NCI-H1436 treated with DMSO at 0.1 percent for 48 hours (cell line): ENCODE data around the gene RFX4.

Experiments
- DNase-seq: peaks from one replicate; lab custom pipeline; 2025; lab: John Stamatoyannopoulos, UW

RFX4 gene

DNA sequence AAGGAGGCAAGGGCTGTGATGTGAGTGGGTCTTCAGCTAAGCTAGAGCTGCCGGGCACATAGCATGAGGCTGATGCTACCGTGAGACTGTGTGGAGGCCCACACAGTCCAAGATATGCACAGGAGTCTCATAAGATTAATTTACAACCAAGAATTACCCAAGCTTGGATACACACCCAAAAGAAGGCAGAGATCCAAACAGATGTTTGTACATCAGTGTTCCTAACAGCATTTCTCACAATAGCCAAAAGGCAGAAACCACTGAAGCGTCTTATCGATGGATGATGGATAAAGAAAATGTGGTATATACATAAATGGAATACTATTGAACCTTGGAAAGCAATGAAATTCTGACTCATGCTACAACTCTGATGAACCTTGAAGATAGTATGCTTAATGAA, 150.9 kb downstream of the RFX4 start:
- no peak for DNase-seq

DNA sequence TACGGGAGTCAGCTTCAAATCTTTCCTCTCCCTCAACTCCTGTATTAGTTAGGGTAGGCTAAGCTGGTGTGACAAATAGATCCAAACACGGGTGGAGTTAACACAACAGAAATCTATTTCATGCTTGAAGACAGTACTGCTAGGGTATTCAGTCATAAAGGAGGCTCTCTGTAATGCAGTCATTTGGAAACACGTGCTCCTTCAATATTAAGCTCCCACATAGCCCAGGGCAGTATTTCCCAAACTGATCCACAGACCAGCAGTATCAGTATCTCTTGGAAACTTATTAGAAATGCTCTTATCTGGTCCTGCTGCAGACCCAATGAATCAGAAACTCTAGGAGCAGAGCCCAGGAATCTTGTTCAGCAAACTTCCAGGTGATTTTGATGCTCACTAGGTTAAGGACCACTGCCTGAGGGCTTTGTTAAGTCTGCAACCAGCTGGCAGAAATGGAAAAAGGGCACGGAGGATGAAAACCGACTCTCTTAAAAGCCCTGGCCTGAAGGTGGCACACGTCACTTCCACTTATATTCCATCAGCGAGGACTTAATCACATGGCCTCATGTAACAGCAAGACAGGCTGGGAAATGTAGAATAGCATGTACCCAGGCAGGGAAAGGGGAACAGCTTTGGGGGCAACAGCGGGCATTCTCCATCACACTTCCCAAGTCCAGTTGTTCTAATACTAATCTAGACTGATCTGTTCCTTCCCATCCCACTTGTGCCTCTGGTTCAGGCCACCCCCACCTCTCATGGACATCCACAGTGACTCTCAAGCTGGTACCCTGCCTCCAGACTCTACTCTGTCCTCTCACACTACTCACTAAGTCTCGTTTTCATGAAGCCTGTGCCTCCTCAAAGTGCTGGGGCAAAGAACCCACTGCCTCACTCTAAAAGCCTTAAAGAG, 153.5 kb downstream of the RFX4 start:
- no peak for DNase-seq

DNA sequence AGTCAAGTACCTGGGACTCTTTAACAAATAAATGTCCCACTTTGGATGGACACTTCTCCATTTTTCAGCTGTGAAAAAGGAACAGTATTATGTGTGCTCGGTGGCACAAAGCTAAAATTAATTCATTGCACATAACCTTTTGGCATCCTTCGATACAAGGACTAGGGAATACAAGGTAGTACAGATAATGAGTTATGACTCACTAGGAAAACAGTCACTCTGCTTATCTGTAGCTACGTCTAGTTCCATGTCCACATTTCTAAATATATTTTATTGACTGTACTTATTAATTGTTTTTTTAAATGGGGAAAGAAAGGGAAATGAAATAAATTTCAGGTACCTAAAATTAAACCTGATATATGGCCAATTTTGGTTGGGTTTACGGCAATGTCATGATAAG, 156.5 kb downstream of the RFX4 start:
- DNase-seq = no peak

DNA sequence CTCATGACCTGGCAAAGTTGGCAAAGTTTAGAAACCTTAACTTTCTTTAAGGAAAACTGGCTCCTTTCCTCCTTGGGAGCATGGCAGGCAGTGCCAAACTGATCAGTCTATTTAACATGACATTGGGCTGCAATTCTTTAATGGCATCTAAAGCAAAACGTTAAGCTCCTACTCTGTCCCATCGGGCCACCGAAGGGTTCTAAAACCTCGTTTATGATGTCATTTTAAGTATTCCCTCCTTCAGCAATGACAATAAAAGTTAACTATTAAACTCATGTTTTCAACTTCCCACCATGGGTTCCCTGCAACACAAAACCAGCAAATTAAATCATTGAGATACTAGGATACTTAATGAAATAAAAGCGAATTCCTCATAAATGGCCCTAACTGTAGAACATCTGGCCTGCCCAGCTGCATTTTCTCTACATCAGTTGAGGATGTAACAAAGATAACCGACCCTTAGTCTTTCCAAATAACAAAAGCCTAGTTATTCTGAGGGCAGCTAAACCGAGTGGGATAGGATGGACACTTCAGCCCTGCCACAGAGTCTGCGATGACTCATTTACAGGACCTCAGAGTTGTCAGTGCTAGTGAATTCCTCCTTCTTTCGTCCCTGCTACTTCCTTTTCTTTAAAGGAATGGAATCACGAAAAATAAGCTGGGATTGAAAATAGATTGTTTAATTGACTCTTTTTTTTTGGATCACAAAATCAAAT, 157.2 kb downstream of the RFX4 start:
- DNase-seq = no peak

DNA sequence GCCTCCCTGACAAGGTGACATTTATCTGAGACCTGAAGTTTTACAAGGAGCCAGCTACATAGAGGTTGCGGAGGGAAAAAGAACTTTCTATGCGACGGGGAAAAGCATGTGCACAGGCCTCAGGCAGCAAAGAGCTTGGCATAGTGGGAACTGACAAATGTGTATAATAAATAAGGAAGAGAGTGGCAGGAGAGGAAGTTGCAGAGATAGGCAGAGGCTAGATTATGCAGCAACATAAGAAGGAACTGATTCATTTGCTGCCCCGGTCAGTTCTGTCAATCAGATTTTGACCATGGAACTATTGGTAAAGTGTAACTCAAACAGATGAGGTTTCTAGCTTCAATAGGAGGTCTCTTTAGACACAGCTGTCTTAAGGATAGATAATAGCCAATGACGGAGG, 158.0 kb downstream of the RFX4 start:
- no peak for DNase-seq

DNA sequence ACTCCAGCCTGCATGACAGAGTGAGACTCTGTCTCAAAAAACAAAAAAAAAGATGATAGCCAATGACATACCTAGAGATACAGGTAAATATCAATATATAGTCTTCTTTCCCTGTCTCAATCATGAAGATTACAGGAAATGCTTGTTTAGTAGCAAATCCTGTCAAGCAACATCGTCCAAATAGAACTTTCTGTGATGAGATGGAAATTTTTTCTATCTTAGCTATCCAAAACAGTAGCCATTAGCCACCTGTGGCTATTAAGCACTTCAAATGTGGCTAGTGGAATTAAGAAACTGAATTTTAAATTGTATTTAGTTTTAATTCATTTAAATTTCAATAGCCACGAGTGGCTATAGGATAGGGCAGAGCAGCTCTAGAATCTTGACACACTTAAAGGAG, 158.4 kb downstream of the RFX4 start:
- DNase-seq = no peak

DNA sequence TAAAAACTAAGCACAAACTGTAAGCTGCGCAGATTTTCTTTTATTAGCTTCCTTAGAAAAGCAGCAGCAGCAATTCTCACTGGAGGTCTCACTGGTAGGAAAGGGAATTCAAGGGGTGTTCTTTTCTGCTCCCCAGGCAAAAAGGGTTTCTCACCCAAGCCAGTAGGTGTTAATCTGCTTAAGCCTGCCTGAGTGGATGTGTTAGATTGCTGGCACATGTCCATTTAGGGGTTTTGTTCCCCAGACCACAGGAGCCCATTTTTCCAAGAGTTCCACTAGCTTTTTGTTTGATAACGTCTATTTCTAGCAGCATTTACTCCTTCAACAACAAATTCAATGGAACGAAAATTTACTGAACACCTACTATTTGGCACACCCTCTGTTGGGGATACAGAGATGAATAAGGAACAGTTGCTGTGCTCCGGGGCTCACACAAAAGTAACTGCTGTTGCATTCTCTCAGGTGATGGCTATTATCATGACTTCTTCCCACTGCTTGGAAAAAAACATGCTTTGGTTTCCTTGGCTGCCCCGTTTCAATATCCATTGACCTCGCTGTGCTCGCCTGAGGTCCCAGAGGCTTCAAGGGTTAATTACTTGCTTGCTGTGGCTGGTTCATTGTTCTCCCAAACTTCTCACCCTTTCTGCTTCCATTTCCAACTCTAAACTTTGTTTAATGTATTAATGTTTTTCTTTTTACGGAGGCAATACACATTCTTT, 160.6 kb downstream of the RFX4 start:
- DNase-seq = no peak

DNA sequence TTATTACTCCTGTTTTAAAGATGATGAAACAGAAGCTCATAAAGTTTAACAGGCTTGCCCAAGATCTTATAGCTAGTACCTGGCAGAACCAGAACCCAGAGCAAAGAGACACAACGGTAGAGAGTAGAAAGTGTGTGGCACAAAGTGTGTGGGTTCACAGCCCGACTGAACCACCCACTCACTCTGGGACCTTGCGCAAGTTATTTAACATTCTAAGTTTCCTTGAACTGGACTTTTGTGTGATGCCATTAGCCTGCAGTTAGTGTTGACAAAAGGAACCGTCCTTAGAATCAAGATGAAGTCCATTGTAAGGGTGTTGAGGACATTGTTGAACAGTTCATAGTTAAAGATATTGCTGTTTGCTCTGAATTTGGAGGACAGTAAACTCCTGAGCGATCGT, 161.8 kb downstream of the RFX4 start:
- no peak for DNase-seq

DNA sequence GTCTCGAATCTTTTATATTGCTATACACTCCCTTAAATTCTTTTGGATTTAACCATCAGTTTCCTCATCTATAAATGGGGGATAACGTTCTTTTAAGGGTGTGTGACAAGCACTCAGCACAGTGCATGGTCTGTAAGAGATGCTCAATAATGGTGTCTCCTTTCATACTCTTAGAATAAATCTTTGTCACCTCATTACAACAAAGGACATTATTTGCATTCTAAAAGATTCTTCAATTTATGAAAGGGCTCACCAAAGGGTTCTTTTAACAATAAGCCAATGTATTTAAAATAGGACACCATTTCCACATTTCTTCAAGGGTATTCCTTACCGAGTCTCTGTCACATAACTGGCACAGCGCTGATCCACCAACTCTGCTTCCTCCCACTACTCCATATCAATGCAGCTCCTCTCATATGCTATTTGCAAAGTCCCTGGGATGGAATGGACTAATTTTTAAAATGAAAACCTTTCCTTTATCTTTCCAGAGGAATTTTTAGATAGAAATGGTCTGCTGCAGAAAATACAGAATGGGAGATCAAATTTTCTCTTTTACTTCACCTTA, 162.5 kb downstream of the RFX4 start:
- DNase-seq = no peak

DNA sequence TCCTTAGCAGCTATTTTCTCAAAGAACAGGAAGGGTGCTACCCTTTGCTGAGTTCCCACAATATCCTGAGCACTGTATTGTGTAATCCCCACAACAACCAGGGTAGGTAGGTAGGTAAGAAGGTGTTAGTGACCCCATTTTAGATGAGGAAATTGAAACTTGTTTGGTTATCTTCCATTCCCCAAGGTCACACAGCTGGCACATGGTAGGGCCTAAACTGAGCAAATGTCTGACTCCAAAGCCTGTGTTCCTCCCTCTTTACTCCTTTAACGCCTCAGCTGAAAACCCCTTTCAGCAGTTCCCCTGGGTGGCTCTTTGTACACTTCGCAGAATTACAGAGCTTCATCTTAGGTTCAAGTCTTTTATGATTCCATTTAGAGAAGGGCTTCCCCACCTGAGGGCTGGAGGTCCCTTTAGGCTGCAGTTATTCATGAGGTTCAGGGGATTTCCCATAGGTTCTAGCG, 165.2 kb downstream of the RFX4 start:
- DNase-seq = no peak

DNA sequence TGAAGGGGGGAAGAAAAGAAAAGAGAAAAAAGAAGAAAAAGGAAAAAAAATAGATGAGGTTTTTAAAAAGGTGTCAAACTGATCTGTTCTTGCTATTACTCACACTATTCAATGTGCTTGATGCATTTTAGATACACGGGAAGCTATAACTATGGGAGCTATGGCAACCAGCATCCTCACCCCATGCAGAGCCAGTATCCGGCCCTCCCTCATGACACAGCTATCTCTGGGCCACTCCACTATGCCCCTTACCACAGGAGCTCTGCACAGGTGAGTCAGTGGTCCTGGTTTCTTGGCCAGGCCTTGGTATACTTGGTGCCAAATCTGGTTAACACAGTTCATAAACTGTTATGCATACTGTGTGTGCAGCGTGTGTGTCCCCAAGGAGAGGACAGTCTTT, 167.7 kb downstream of the RFX4 start:
- no peak for DNase-seq

DNA sequence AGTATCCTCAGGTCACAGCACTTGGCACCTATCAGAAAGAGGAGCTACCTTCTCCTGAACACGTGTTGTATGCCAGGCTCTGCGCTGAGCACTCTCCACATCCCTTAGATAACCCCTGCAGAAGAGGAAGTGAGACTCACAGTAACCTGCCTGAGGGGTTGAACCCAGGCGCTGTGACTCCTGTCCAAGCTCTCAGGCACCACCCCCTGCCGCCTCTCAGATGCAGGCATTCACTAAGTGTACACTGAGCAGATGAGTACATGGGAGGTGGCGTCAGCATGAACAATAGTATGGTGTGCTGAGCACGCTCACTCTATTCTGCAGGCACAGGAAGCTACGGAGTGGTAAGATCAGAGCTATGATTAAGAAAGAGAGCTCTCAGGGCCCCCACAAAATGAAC, 170.7 kb downstream of the RFX4 start:
- peak; percentile 55 for DNase-seq

DNA sequence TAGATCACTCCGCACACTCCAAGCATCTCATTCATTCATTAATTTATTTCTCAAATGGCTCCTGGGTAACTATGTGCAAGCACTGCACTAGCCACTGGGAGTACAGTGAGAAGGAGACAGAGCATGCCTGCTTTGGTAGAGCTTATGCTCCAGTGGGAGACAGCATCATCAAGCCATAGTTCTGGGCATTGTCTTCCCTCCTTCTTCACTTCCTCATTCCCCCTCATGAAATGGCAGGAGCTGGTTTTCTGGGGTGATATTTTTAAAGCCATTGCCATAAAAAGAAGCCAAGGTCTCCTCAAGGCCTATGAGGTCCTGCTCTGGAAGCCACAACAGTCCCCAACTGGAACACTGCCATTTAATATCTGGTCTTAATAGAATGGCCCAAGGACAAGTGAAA, 171.5 kb downstream of the RFX4 start:
- no peak for DNase-seq

DNA sequence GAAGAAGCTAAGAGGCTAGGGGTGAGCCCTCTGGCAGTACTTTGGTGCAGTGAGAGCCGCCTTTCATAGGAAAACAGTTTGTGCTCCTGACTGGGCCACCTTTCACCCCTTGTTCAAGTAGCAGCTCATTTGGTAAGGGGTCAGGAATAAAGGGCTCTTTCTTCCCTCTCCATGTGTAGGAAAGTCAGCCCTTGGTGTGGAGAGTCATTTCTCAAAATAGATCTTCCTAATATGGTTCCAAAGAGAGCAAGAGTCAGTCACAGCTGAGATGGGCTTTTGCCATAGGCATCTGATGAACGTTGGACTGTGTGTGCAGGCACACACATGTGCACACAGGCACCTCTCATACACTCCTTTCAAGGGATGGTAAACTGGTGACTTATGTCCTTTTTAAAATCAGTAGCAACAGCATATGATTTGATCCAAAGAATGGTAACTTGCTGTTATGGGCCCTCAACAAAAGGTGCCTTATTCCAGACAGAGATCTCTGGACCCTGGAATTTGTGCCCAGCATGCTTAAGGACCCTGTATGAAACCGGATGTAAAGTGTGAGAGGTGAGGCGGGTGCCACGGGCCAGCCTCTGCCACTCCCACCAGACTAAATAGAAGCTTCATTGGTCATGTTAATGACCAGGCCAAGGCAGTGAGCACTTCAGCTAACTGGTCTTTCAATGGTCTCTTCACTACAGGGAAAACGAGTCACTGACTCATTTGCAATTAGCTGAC, 175.0 kb downstream of the RFX4 start:
- DNase-seq = no peak

DNA sequence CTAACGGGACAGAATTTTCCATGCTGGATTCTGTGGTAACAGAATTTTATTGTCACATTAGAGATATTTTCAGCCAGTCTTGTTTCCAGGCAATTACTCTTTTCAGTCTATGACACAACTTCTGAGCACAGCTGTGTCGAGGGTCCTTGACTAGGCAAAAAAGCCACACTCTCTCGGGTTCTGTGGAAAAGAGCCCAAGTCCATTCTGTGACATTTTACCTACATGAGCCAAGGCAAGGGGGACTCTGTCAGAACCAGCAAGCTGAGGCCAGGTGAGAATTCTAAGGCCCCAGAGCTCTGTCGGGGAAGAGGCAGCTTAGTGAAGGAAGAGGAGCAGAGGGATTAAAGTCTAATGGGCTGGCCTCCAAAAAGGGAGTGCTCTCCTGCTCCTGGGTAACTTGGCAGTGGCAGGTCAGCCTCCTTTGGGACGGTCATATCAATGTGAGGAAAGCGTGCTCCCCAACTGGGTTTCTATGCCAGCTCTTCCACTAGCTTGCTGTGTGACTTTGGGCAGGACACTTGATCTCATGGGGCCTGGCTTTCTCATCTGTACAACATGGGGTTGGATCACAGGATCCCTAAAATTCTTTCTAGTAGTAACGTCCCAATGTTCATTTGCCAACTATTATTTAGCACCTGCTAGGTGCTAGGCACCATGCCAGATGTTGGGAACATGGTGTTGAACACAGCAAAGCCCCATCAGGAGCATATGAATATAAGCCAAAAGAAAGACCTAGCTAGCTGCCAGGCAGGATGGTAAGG, 175.7 kb downstream of the RFX4 start:
- no peak for DNase-seq

DNA sequence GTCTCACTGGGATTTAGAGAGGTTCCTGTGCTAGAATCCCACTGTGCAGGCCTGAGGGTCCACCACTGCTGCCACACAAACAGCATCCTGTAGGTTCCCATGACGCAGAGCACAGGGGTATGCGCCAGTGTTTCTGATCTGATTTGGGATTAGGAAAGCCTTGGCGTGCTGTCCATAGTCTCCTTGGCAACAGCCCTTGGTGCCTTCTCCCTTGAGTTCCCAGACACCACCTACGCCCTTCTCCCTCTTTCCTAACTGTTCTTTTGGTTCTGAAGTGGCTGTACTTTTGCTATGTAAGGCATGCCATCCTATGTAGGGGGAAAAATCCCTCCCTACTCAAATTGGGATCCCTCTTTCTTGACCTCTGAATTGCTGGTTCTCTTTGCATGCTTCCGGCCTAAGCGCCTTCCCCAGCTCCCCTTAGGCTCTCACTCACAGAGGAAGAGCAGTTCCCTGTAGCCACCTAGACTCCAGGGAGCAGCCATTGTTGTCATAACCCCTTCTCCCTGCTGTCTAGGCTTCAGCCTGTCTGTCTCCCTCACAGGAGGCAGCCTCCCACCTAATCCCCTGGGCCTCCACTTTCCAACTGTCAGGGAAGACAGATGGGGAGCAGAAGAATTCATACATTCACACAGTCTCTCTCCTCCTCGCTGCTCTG, 176.9 kb downstream of the RFX4 start:
- DNase-seq = no peak

DNA sequence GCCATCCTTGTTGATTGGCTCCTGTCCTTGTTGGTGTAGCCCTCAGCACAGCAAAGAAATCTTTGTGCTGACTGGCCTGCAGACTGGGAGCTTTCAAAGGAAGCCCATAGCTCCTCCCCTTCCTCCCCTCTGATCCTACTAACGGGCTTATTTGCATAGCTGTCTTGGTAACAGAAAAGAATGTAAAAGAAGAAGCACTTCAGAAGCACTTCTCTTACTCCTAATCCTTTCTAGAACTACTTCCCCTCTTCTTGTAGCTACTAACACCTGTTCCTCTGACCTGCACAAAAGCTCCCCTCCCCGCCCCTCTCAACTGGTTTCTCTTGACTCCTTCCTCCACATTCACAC, 177.4 kb downstream of the RFX4 start:
- no peak for DNase-seq

DNA sequence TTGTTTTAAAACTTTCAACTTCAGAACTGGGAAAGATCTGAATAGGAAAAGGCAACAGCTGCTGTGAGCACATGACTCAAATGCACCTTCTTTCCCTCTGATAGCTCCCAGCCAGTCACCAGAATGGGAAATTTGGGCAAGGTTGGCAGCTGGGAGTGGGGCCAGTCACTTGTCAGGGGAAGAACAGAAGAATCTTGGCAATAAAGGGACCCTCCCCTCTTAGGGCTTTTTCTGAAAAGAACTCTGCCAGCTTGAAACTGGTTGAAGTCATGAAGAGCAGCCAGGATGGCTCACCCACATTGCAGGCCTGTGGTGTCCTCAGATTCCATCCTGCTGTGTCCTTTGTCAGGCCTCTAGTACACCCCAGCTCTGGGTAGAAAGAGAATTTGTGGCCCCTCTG, 181.4 kb downstream of the RFX4 start:
- DNase-seq = no peak

DNA sequence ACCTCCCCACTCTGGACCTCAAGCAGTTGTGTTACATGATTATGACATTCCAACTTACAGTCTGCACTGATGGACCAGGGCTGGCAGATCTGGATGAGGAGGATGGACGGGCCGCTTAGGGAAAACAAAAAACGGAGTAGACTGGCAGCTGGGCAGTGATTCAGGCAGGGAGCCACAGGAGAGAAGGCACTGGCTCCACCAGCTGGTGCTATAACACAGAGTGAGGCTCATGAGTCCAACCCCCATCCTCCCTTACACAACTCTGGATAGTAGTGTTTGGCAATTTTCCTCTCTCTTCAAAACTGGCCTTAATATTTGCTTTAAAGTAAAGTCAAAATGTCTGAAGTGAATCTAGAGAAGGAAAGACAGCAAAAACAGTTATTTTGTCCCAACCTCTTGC, 181.9 kb downstream of the RFX4 start:
- DNase-seq = no peak

DNA sequence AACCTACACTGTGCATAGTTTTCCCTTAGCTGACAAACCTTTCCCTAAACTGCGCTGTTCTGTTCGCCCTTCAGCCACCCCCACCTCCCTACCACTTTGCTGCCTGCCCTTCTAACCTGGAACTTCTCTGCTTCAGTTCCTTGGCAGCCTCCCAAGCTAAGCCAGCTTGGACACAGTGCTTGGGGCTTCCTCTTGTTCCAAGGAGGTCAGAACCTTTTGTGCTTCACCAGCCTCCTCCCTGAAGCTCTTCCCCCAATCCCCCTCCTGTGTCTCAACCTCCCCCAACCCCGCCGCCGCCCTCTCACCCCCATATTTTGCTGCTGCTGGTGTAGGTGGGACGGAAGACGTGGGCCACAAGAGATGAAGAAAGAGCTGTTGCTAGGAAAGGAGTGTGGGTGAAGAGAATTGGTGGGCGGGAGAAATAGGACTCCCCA, 183.6 kb downstream of the RFX4 start:
- no peak for DNase-seq

DNA sequence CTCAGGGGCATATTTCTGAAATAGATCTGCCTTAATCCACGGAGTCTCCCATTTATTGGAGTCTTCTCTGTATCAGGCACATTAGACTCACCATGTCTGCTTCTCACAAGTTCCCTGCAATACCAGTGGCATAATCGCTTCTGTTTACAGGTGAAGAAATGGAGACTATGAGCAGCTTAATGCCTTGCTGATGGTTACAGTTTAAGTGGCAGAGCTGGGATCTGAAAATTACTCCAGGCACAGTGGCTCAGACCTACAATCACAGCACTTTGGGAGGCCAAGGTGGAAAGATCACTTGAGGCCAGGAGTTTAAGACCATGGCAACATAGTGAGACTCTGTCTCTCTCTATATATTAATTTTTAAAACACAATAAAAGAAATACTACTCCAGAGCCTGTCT, 184.4 kb downstream of the RFX4 start:
- DNase-seq = no peak
